Astrocyte (in vitro differentiated cells and primary cell): ENCODE measurements around the gene TRAK1. TPM values are rescaled to one million over a fixed set of nuclear protein-coding genes. Genes with fewer than 3 reads are reported as not detected.

Experiments used
- DNase-seq: peaks from one replicate; pipeline ENCODE4 v3.0.0-alpha.2; 2010; ENCODE audit warnings: low read depth
- FAIRE-seq: peaks from 2 replicates; lab custom pipeline; 2011; peaks lifted over from hg19 to GRCh38; lab: Jason Lieb, UNC
- H2AFZ ChIP-seq: 2 replicates; pipeline ENCODE4 v1.6.0; 2012; ENCODE audit warnings: low read depth, low read length, inconsistent platforms
- H3K27ac ChIP-seq: 2 replicates; pipeline ENCODE4 v1.5.1; 2011; ENCODE audit warnings: low read depth, low read length, inconsistent platforms
- H3K27me3 ChIP-seq: 2 replicates; pipeline ENCODE4 v1.6.0; 2011; ENCODE audit warnings: low read length, inconsistent platforms; ENCODE audit not compliant: insufficient read depth
- H3K36me3 ChIP-seq: 2 replicates; pipeline ENCODE4 v1.5.1; 2011; ENCODE audit warnings: low read length, inconsistent platforms; ENCODE audit not compliant: insufficient read depth
- H3K4me1 ChIP-seq: 2 replicates; pipeline ENCODE4 v1.5.1; 2011; ENCODE audit warnings: low read length, inconsistent platforms; ENCODE audit not compliant: insufficient read depth
- H3K4me2 ChIP-seq: 2 replicates; pipeline ENCODE4 v1.6.0; 2012; ENCODE audit warnings: low read length, inconsistent platforms
- H3K4me3 ChIP-seq: 2 replicates; pipeline ENCODE4 v1.5.1; 2011; ENCODE audit warnings: low read depth, mild to moderate bottlenecking, low read length, inconsistent platforms; ENCODE audit not compliant: insufficient read depth
- H3K79me2 ChIP-seq: 2 replicates; pipeline ENCODE4 v1.6.0; 2012; ENCODE audit warnings: mild to moderate bottlenecking, low read length, inconsistent platforms; ENCODE audit not compliant: insufficient read depth
- H3K9ac ChIP-seq: 2 replicates; pipeline ENCODE4 v1.6.0; 2012; ENCODE audit warnings: mild to moderate bottlenecking, low read length, inconsistent platforms
- H3K9me3 ChIP-seq: 2 replicates; pipeline ENCODE4 v1.5.1; 2012; ENCODE audit warnings: low read depth, mild to moderate bottlenecking, low read length, inconsistent platforms; ENCODE audit not compliant: insufficient read depth
- H4K20me1 ChIP-seq: 2 replicates; pipeline ENCODE4 v1.6.0; 2012; ENCODE audit warnings: low read length, inconsistent platforms; ENCODE audit not compliant: insufficient read depth
- H3K27ac Mint-ChIP-seq: one replicate; pipeline ENCODE4 v1.8.0; 2021; ENCODE audit warnings: mild to moderate bottlenecking, mixed read lengths; ENCODE audit not compliant: unreplicated experiment
- H3K27me3 Mint-ChIP-seq: one replicate; pipeline ENCODE4 v1.8.0; 2021; ENCODE audit warnings: low read depth, mixed read lengths; ENCODE audit not compliant: unreplicated experiment
- H3K36me3 Mint-ChIP-seq: one replicate; pipeline ENCODE4 v1.8.0; 2021; ENCODE audit warnings: low read depth, mixed read lengths; ENCODE audit not compliant: unreplicated experiment
- H3K4me1 Mint-ChIP-seq: one replicate; pipeline ENCODE4 v1.8.0; 2021; ENCODE audit warnings: low read depth, mixed read lengths; ENCODE audit not compliant: unreplicated experiment
- H3K4me3 Mint-ChIP-seq: one replicate; pipeline ENCODE4 v1.8.0; 2021; ENCODE audit warnings: mild to moderate bottlenecking, moderate library complexity, mixed read lengths; ENCODE audit not compliant: unreplicated experiment
- H3K9me3 Mint-ChIP-seq: one replicate; pipeline ENCODE4 v1.8.0; 2021; ENCODE audit warnings: mild to moderate bottlenecking, mixed read lengths; ENCODE audit not compliant: unreplicated experiment
- EZH2 ChIP-seq: IDR thresholded peaks from 2 replicates; pipeline ENCODE4 v1.6.1; 2012; ENCODE audit warnings: mild to moderate bottlenecking, low read length, inconsistent platforms; ENCODE audit not compliant: insufficient read depth
- total RNA-seq: library from RNA; stranded (reverse); gene quantifications from 2 replicates; pipeline ENCODE4 v1.2.1, GENCODE V29; 2021
- TF ChIP-seq, protein P1 (sequence below): IDR thresholded peaks from 2 replicates; pipeline ENCODE4 v1.5.1; 2011; ENCODE audit warnings: low read depth, mild to moderate bottlenecking, inconsistent platforms, low read length, moderate library complexity; ENCODE audit not compliant: insufficient read depth

Gene TRAK1
- total RNA-seq, 1 donor from 2014 or later, result 56.2 TPM

DNA sequence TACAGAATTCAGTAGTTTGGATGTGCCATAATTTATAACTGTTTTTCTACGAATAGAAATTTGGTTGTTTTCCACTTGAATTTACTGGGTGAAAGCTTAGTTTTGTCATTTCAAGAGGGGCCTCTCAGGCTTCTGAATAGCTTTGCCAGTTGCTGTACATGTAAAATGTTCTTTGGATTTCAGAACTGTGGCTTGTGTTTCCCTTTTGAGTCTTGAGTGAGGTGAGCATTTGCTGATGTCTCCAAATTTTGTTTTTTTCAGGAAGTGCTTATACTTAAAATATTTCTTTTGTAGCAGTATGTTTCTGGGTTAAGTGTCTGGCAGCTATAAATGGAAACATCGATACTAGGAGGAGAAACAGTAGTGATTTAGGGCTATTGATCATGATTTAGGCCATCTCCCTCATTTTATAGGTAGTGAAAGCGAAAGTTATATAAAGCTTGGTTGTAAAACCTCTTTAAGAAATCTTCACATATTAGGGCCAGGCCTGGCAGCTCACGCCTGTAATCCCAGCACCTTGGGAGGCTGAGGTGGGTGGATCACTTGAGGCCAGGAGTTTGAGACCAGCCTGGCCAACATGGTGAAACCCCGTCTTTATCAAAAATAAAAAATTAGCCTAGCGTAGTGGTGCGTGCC lies 9.2 kb upstream of the TRAK1 start:
- peaks cover 55% of the 10 kb centered on the region for H4K20me1 ChIP-seq
- H3K4me3 ChIP-seq, result no peak overlapping the region
- H3K79me2 ChIP-seq, result peaks cover 78% of the 10 kb centered on the region
- H2AFZ ChIP-seq, result no peak overlapping the region
- no peak for TF ChIP-seq EZH2
- TF ChIP-seq, protein P1, sequence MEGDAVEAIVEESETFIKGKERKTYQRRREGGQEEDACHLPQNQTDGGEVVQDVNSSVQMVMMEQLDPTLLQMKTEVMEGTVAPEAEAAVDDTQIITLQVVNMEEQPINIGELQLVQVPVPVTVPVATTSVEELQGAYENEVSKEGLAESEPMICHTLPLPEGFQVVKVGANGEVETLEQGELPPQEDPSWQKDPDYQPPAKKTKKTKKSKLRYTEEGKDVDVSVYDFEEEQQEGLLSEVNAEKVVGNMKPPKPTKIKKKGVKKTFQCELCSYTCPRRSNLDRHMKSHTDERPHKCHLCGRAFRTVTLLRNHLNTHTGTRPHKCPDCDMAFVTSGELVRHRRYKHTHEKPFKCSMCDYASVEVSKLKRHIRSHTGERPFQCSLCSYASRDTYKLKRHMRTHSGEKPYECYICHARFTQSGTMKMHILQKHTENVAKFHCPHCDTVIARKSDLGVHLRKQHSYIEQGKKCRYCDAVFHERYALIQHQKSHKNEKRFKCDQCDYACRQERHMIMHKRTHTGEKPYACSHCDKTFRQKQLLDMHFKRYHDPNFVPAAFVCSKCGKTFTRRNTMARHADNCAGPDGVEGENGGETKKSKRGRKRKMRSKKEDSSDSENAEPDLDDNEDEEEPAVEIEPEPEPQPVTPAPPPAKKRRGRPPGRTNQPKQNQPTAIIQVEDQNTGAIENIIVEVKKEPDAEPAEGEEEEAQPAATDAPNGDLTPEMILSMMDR, result no peak
- Mint-ChIP-seq H3K9me3 (peaks cover 2% of the 10 kb centered on the region), H3K36me3 (no peaks in the 10 kb centered on the region), H3K27ac (peak overlapping the region; percentile 30), H3K4me1 (peaks cover 50% of the 10 kb centered on the region), H3K27me3 (no peaks in the 10 kb centered on the region), H3K4me3 (peak overlapping the region; percentile 37)
- no peak overlapping the region for H3K9ac ChIP-seq
- no peaks in the 10 kb centered on the region for H3K9me3 ChIP-seq
- no peaks in the 10 kb centered on the region for H3K27me3 ChIP-seq
- FAIRE-seq, result no peak
- H3K36me3 ChIP-seq, result no peaks in the 10 kb centered on the region
- H3K4me1 ChIP-seq, result peaks cover 19% of the 10 kb centered on the region
- no peak overlapping the region for H3K4me2 ChIP-seq
- DNase-seq, result no peak
- no peak overlapping the region for H3K27ac ChIP-seq

DNA sequence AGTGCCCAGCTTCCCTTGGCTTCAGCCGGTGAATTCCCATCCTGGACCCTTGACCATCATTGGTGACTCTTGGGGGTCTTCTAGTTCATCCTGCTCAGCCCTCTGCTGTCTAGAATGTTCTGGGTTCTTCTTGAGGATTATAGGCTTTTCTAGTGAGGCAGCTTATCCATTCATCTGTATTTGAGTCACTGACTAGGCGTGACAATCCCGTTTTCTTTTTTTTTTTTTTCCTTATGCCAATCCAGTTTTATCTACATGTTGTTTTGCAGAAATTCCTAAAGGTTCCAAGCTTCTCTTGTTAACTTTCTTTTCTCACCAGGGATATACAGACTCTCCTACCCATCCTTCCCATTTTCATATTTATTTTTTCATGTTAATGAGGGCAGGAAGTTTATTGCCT lies 6.6 kb upstream of the TRAK1 start:
- no peak overlapping the region for H3K9ac ChIP-seq
- H3K9me3 ChIP-seq, result no peaks in the 10 kb centered on the region
- TF ChIP-seq, protein P1, result no peak
- TF ChIP-seq EZH2, result no peak
- Mint-ChIP-seq H3K4me3 (no peak overlapping the region), H3K4me1 (peaks cover 36% of the 10 kb centered on the region), H3K9me3 (no peaks in the 10 kb centered on the region), H3K27me3 (no peaks in the 10 kb centered on the region), H3K36me3 (peaks cover 6% of the 10 kb centered on the region), H3K27ac (no peak overlapping the region)
- H3K27me3 ChIP-seq, result no peaks in the 10 kb centered on the region
- H3K79me2 ChIP-seq, result peaks cover 57% of the 10 kb centered on the region
- H3K4me3 ChIP-seq, result no peak overlapping the region
- H3K4me1 ChIP-seq, result peaks cover 19% of the 10 kb centered on the region
- no peaks in the 10 kb centered on the region for H3K36me3 ChIP-seq
- no peak overlapping the region for H3K4me2 ChIP-seq
- DNase-seq (no peak), FAIRE-seq (no peak)
- peaks cover 40% of the 10 kb centered on the region for H4K20me1 ChIP-seq
- H3K27ac ChIP-seq, result no peak overlapping the region
- H2AFZ ChIP-seq, result no peak overlapping the region

GRCh38 chr3:42085641-42086376 lies 5.3 kb upstream of the TRAK1 start:
- H3K27me3 ChIP-seq, result no peaks in the 10 kb centered on the region
- TF ChIP-seq, protein P1, result no peak
- no peak for TF ChIP-seq EZH2
- no peak overlapping the region for H3K27ac Mint-ChIP-seq
- H3K9me3 Mint-ChIP-seq, result no peaks in the 10 kb centered on the region
- H3K4me1 Mint-ChIP-seq, result peaks cover 29% of the 10 kb centered on the region
- H3K4me2 ChIP-seq, result no peak overlapping the region
- FAIRE-seq (no peak), DNase-seq (no peak)
- no peak overlapping the region for H3K4me3 ChIP-seq
- peaks cover 28% of the 10 kb centered on the region for H4K20me1 ChIP-seq
- no peaks in the 10 kb centered on the region for H3K27me3 Mint-ChIP-seq
- peaks cover 16% of the 10 kb centered on the region for H3K36me3 Mint-ChIP-seq
- peaks cover 10% of the 10 kb centered on the region for H3K4me1 ChIP-seq
- H3K9ac ChIP-seq, result no peak overlapping the region
- H3K79me2 ChIP-seq, result peaks cover 46% of the 10 kb centered on the region
- no peak overlapping the region for H2AFZ ChIP-seq
- no peak overlapping the region for H3K4me3 Mint-ChIP-seq
- no peaks in the 10 kb centered on the region for H3K36me3 ChIP-seq
- no peaks in the 10 kb centered on the region for H3K9me3 ChIP-seq
- no peak overlapping the region for H3K27ac ChIP-seq
